SH-SY5Y (cell line): ENCODE results near the gene SUSD6.

Source experiments
- GATA2 ChIP-seq: IDR thresholded peaks from 2 replicates; pipeline ENCODE4 v1.6.1; 2011; ENCODE audit warnings: mild to moderate bottlenecking, low read depth, low read length
- GATA3 ChIP-seq: IDR thresholded peaks from 2 replicates; pipeline ENCODE4 v1.6.1; 2011; ENCODE audit warnings: low read depth, mild to moderate bottlenecking, low read length, moderate library complexity

SUSD6 gene

DNA sequence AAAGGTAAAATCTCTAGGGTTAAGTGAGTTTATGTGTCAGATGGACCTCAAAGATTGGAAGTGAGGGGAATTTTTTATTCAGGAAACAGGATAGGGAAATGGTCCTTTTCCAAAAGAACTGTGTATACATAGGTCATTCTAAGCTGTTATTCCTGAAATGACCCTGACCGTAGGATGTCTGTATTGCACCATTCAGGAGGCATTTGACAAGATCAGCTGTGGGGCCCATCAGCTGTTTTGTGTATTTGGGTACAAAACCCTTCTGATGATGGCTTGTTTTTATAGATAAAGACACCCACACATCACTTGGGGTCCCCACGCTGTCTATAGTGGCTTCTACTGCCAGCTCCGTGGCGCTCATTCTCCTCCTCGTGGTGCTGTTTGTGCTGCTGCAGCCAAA lies 92.9 kb downstream of the SUSD6 start:
- TF ChIP-seq GATA3 (no peak), GATA2 (no peak)

DNA sequence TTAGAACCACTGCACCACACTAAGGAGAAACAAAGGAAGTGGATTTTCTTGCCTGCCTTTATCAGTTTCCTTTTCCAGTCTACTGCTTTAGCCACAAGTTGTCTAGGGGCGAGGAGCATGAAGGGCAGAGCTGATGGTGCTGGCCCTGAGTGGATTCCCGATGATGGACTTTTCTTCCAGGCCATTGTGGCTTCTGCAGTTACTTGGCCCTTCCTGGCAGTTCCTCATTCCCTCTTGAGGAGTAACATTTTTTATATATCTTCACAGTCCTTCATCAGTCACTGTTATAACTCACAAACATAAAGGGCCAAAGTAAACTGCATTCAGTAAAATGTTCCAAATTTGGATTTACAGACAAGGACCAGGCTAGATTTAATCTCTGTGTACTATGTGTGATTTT lies 94.3 kb downstream of the SUSD6 start:
- TF ChIP-seq GATA3 (no peak), GATA2 (no peak)

DNA sequence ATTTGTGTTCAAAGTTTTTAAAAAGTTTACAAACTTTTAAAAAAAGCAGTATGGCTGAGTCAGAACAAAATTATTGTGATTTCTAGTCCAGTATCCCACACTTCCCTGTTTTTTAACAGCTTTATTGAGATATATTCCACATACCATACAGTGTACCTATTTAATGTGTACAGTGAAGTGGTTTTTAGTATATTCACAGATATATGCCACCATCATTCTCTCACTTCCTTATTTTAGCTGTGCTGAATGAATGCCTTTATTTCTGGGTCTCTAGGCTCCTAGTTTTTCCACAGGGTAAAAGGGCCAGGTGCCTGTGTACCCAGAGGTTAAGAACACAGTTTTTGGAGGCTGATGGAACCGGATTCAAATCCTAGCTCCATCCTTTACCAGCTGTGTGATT lies 96.7 kb downstream of the SUSD6 start:
- TF ChIP-seq GATA2 (no peak), GATA3 (no peak)

DNA sequence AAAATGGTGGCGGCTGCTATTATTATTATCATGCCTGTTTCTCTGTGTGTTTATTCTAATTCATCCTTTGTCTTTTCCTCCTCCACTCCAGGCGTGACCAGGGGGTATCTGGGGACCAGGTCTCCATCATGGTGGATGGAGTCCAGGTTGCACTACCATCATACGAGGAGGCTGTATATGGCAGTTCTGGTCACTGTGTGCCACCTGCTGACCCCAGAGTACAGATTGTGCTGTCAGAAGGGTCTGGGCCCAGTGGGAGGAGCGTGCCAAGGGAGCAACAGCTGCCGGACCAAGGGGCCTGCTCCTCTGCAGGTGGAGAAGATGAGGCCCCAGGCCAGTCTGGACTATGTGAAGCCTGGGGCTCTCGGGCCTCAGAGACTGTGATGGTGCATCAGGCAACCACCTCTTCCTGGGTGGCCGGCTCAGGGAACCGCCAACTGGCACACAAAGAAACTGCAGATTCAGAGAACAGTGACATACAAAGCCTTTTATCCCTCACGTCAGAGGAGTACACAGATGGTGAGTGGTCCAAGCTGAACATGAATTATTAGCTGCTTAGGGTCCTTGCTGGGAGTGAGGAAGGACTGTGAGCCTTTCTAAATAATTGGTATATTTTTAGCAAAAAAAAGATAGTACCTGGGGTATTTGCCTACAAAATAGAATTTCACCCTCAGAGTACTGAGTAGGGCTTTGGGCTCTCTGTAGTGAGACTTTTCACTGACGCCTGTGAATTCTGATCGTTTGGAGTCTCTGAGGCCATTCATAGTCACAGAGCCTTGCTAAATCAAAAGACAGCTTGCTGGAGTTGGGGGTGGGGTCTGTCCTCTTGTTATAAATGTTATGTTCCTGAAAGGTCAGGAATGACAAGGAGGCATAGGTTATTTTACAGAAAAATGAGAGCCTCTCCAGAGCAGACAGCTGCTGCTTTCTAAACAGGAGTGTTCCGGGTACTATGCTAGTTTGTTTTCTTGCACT lies 97.5 kb downstream of the SUSD6 start:
- TF ChIP-seq GATA2 (no peak), GATA3 (no peak)

DNA sequence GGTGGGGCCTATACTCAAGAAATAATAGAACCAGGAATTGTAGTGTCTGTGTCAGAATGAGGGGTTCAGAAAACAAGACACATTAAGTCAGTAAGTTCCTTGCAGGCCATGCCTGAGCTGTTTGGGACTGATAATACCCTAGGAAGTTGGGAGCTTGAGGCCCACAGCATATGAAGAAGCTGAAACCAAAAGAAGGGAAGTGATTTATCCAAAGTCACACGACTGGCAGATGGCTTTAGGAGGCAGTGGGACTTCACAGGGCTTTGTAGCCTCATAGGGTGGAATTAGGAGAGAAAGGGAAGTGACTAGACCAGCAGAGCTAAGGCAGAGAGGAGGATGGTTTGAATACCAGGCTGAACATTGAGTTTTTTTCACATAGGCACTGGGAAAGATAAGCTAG lies 99.0 kb downstream of the SUSD6 start:
- TF ChIP-seq GATA2 = no peak
- no peak for TF ChIP-seq GATA3

DNA sequence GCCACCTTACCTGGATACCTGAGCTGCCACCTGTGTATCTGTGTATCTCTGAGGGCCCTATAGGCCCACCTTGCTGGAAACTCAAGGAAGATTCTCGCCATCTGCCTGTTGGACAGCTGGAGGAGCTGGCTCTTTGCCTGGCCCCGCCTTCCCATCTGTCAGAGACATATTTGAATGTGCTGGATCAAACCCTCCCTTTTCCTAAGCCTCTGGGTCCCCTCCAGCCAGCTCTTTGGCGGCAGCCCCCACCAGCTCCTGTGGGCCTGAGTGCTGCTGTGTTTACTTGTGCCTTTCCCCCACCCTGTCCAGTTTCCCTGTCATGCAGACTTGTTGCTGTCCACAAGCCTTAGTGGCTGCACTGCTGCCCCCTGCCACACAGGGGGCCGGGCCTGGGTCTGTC lies 99.7 kb downstream of the SUSD6 start:
- TF ChIP-seq GATA3 (no peak), GATA2 (no peak)

DNA sequence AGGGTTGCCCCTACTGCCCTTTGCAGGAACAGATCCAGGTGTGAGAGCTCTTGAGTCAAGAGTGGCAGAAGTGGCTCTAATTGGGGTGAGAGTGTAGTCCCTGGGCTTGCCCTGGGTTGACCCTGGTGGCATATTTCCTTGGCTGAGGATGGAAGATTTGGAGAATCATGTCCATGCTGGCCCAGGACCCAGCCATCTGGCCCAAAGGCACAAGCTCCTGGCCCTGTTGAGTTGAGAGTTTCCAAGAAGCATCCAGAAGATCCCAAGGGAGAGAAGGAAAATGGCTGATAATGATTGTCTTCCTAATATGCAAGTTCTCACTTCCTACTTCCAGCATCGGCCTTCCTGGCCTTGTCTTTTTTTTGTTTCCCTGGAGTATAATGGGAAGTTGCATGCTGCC lies 100.1 kb downstream of the SUSD6 start:
- TF ChIP-seq GATA3 = no peak
- no peak for TF ChIP-seq GATA2

DNA sequence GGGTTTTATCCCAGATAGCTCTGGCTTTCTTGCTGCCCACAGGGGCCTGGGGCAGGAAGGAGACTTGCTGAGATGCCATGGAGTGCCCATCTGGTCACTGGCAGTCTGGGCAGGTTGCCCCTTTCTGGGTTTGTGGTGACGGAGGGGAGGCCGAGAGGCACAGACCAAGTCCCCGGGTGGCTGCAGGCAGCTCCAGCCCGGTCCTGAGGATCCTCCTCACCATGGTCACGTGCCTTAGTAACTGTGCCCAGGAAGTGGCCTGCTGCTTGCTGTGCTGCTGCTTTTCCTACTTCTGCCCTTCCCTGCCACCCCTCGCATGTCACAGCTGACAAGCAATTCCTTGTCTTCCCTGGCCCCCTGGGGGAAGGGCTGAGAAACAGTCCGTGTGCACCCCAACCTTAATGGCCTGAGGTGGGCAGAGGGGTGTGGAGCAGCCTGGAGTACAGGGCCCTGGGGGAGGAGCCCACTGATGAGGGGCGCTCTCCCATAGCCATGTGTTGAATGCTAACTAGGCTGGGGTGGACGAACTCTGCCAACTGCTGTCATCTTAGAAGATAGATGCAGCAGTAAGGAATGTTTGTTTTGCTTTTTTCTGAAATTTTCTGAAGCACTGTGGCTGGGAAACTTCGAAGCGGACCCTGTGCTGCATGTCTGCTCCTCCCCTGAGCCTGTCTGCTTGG lies 100.6 kb downstream of the SUSD6 start:
- TF ChIP-seq GATA3 = no peak
- TF ChIP-seq GATA2 = no peak

DNA sequence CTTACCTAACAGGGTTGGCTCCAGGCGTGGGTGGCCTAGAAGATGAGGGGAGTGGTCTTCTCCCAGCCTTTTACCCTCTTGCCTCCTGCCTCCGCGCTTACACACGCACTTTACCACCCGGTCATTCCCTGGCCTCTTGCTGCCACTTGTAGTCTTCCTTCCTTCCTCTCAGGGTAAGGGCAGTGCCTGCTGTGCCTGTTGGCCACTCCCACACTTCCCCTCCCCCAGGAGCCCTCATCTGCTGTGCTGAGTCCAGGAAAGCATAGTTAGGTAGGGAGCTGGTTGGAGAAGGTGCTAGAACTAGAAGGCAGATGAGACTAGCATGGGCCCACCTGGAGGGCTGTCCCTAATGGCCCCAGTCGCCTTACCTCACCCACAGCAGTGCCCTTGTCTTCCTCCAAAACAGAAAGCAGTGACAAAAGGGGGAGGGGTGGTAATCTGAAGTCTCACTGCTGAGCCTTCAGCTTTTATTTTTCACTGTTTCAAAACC lies 101.2 kb downstream of the SUSD6 start:
- TF ChIP-seq GATA2 (no peak), GATA3 (no peak)

DNA sequence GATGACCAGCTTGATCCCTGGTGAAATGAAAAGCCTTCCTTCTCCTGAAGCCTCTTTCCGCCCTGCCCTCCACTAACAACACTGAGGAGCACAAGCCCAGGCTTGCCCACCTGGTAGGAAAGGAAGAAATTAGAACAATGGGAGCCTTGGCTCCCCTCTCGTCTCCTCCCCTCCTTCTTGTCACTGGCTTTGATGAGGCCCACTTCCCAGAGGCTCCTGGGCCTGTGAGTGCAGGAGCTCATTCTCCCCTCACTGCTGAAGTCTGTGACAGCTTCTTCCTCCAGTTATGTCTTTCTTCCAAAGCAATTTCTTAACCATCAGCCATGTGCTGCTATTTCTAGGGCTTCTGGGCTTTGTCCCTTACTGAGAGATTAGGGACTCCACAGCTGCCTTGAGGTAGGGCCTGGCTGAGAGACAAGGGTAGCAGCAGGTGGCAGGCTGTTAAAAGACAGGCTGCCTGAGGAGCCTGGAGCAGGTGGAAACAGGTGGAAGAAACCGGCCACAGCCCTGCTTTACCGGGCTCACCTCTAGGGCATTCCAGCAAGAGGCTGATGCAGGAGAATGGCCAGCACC lies 101.9 kb downstream of the SUSD6 start:
- TF ChIP-seq GATA2 (no peak), GATA3 (no peak)

DNA sequence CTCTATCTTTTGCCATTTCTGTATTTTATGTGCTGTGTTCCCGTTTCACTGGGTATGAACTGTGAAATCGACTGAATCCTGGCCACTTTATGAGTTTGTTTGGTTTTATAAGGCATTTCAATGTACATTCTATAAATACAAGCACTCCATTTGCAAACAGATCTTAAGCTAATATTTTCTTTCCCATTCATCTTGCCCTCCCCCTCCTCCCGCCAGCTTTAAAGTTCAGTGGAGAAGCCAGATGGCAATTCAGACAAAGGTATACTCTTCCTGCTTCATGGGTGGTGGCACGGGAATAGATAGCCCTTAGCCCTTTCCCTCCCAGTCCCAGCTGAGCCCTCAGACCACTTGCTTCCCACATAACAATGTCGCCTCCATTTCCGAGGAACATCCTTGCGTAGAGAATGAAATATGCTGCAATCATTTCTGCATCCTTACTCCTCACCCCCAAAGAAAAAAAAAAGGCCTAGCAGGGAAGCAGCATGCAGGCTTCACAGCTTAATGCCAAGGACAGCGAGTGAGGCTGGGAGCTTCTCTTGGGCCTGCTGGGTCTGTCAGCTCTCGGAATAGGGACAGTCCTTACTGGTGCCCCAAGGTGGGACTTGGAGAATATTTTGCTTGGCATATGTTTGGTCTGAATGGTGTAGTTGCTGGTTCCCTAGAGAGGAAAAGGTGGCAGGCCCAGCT lies 102.7 kb downstream of the SUSD6 start:
- no peak for TF ChIP-seq GATA2

DNA sequence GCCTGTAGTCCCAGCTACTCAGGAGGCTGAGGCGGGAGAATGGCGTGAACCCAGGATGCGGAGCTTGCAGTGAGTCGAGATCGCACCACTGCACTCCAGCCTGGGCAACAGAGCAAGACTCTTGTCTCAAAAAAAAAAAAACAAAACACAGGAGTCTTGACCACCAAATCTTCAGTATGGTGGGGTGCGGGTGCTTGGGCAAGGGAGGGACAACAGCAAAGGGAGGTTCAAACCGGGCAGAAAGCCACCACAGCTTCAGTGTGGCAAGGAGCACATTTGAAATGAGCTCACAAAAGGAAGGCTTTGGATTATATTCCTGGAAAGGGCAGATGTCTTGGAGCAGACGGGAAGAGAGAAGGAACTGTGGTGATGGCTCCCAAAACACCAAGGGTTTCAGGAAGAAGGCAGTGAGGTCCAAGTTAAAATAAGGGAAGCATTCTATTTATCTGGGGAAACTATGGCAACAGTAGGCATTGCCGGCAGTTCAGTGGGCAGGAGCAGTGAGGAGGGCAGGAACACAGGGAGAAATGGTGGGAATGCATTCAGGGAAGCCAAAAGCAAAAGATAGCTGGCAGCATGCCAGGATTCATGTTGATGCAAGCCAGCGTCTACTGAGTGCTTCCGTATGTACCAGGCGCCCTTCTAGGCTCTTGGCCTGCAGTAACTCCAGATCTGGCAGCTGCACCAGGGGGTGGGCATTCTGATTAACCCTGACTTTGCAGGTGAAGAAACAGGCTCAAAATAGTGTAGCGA lies 104.5 kb downstream of the SUSD6 start:
- TF ChIP-seq GATA3 = no peak
- TF ChIP-seq GATA2 = no peak

DNA sequence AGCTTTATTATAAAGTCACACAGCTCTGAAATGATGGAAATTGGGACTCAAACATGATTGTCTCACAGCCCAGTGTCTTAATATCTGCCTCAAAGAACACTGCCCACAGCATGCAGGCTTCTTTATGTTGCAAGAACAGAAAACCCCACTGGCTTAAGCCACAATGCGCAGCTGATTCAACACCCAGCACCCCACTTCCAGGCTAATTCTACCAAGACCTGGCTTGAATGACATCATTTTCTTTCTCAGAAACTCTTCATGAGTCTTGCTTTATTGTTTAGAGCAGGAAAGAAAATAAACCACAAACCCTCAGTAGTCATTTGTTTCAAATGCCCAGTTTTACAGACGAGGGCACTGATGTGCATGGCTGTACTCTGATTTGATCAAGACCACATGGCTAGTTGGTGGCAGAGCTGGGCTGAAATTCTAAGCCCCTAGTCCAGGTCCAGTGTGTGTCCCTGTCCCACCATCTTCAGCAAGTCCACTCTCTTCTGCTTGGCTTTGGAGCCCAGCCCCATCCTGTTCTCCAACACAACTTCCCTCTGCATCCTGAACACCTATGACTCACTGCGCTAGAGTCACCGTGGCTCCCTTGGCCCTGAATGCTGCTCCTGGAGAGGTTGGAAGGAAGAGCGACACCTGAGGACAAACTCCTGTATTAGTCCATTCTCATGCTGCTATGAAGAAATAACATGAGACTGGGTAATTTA lies 105.2 kb downstream of the SUSD6 start:
- TF ChIP-seq GATA2 (no peak), GATA3 (no peak)

DNA sequence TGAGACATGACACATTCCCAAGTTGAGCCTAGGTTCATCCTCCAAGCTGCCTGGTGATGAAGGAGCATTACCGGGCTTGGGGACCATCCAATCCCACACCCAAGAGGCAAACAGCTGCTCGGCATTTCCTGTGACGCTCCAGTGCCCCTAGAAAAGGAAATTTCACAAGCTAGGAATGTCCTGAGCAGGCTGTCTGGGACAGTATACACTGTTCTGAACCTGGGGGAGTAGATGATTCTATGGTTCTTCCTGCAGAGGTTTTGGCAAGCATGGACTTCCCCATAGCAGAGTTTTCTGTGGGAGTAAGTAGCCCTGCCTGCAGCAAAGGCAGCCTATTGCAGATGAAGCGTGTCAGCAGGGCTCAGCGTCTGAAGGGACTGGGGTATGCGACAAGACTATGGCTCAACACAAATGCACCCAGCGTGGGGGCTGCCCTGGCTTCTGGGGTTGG lies 108.1 kb downstream of the SUSD6 start:
- TF ChIP-seq GATA2 (no peak), GATA3 (no peak)
